Hematopoietic multipotent progenitor cell treated with erythropoietin and hydrocortisone succinate and interleukin-3 and kit ligand, for 4 days (in vitro differentiated cells): ENCODE results near the gene OSBPL3.
A peak's percentile ranks its signal among the peaks of the same experiment; 100 is the strongest.

Experiments used
- DNase-seq: peaks from one replicate; pipeline ENCODE4 v3.0.0-alpha.2; 2015

The OSBPL3 gene

GRCh38 chr7:24949884-24950283, 30.1 kb downstream of the OSBPL3 start:
- DNase-seq, result no peak

DNA sequence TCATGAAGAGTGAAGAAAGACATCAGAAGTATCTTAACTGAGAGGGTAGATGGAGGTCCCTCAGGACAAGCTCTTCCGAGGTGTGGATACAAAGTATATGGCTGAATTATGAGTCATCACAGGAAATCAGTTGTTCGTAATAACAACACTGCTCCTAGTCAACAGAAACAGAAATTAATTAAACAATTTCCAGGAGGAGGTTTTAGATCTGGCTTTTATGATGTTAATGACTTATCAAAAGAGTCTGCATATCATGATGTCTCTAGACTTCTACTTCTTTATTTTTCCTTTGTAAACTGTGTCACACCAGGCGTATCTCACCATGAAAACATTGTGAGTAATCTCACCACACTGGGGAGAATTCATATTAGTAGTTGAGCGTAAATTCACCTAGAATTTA, 31.2 kb downstream of the OSBPL3 start:
- DNase-seq, result no peak

DNA sequence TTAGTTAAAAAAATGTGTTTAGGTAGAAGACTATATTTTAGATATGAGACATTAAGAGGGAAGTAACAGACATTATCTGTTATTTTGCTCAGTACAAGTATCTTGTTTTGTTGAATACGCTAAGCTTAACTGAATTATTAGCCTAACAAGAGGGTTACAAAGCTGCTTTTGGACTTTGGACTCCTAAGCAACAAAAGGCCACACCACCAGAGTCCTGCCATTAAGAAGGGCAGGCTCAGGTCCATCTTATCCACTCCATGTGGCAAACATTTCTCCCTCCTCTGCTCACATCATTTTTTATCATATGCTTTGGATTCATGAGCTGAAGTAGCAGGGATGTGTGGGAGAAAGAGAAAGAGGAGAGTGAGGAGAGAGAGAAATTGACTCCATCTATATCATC, 33.5 kb downstream of the OSBPL3 start:
- DNase-seq, result no peak

- DNase-seq, result no peak
Measured at GRCh38 chr7:24945899-24946298, 34.1 kb downstream of the OSBPL3 start.

- no peak for DNase-seq
Measured at GRCh38 chr7:24943096-24943948, 36.7 kb downstream of the OSBPL3 start.

DNA sequence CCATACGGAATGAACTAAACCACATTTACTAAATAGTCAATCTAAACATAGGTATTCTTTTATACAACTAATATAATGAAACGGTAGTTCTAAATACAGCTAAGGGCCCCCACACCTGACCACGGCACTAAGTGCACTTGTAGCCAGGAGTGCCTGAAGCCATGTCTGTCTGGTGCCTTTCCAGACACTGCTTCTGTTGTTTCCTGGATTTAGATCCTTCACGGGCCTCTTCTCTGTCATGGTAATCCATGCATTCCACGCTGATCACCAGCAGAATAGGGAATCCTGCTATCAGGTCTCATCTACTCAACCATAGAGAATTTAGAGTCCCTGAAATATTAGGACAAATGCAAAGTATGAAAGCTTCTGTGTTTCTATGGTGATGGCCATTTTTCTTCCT, 37.8 kb downstream of the OSBPL3 start:
- no peak for DNase-seq

DNA sequence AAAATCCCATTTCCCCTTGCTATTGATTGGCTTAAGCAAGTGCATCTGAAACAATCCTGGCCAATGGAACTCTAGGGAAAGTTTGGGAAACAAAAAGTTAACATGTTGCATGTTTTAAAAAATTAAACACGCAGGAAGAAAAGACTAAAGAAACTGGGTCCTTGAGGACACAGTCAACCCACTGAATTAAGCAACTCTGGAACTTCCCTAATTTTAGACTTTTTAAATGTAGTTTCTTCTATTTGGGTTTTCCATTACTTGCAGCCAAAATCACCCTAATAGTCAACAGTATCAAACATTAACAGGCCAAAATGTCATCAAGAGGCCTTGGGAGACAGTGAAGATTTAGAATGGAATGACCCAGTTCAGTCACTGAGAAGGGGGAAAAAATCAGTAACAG, 40.6 kb downstream of the OSBPL3 start:
- peak; percentile 47 for DNase-seq

DNA sequence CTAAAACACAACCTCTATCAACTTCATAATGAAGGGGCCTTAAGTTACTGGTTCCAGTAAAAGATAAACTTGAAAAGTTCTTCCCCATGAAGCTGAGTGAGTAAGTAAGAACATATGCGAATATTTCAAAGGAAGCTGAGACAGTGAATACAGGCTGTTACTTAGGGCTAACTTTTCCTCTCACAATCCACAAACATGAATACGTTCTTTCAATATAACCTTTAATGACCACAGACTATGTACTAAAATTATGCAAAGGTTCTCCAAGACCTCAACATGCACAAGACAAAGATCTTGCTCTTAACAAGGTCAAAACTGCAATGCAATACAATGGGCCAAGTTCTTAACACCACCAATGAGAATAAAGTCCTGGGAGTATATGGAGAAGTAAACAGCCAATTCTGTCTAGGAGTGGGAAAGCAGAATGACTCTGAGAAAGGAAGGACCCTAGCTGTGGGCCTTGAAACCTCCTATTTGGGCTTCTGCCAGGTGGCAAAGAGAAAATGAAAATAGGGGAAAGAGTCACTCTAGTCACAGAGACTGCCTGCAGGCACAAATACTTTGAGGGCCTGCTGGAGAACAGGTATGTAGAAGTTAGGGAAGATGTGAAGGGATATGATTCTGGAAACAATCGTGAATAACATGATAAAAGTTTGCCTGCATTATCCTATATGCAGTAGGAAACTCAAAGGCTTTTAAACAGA, 43.7 kb downstream of the OSBPL3 start:
- peak; percentile 40 for DNase-seq

- no peak for DNase-seq
Measured at GRCh38 chr7:24933298-24933697, 46.7 kb downstream of the OSBPL3 start.

DNA sequence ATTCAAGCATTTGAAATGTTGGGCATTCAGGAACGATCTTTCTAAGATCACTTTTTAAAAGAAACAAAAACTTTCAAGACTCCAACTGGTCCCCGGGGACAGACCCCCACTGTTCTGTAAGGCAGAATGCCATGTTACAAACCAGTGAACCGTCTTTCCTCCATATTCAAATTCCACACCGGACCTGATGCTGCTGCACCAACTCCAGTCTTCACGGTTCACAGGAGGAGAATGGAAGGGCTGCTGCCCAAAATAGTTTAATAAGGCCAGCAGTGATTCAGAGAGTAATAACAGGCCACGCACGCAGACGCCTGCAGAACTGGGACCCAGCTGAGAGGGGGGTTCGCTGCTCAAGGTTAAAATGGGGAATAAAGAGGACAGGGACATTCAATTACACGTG, 47.2 kb downstream of the OSBPL3 start:
- DNase-seq, result no peak

- DNase-seq, result no peak
Measured at GRCh38 chr7:24932389-24932788, 47.6 kb downstream of the OSBPL3 start.

- DNase-seq, result no peak
Measured at GRCh38 chr7:24931844-24932243, 48.1 kb downstream of the OSBPL3 start.

DNA sequence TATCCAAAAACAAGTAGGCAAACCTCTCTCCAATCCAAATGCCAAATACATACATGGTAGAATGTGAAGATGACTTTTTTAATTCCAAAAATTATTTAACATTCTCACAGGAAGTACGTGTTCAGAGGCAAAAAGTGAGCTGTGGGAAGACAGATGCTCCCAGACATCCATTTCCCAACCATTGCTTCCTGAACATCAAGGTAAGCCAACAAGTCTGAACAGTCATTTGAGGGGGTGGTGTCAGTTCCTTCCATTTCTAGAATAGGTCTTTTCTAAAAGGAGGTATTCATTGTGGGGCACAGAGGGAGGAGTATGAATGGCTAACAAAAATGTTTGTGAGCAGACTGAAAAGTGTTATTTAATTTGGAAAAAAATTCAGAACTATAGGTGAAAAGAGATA, 49.1 kb downstream of the OSBPL3 start:
- DNase-seq, result no peak

DNA sequence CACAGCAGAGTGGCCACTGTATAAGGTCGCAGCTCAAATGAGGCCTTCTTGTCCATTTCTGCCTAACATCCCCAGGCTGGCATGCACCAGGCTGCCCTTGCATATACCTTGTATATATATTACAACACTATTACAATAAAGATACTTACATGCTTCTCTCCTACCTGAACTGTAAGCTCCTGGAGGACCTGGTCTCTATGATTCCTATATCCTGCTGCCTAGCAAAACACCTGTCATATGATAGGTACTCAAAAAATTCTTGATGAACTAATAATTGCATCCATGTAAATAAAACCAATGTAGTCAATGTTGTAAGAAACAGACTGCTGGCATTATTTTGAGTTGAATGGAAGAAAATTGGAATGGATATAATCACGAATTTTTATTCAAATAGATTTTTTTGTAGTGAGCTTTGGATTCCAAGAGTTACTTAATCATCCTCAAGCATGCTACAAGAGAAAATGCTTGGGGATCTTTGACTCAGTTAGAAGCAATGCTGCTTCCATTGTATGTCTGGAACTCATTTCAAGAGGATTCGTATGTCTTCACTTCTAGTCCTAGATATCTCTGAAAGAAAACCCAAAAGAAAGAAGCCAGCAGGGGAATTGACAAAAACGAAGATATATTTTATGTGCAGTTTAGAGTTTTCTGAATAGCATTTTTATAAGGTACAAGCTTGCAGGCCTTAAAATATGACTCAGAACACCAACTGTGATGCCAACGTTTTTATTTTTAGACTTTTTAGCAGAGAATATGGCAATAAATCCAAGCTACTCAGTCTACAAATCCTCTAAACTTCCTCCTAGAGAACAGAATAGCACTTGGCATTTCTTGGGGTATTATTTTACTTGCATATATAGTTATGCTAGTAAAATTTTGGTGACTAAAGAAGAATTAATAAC, 53.1 kb downstream of the OSBPL3 start:
- DNase-seq, result no peak

DNA sequence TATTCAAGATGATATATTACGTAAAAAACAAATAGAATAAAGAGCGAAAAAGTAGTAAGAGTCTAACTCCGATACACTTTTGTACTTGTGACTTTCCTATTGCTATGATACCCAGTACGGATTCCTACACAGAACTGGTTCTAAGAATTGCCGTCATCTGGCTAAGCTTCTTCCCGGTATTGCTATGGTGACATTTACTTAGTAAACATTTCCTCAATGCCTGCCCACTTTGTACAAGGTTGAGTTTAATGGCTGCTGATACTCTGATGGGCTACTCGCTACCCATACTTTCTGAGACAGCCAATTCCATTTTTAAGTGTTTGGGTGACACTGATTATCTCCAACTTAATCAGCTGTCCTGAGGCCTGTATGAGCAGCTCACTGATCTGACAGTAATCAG, 55.6 kb downstream of the OSBPL3 start:
- peak; percentile 61 for DNase-seq

- DNase-seq, result peak; percentile 59
Measured at GRCh38 chr7:24923172-24923865, 56.7 kb downstream of the OSBPL3 start.

DNA sequence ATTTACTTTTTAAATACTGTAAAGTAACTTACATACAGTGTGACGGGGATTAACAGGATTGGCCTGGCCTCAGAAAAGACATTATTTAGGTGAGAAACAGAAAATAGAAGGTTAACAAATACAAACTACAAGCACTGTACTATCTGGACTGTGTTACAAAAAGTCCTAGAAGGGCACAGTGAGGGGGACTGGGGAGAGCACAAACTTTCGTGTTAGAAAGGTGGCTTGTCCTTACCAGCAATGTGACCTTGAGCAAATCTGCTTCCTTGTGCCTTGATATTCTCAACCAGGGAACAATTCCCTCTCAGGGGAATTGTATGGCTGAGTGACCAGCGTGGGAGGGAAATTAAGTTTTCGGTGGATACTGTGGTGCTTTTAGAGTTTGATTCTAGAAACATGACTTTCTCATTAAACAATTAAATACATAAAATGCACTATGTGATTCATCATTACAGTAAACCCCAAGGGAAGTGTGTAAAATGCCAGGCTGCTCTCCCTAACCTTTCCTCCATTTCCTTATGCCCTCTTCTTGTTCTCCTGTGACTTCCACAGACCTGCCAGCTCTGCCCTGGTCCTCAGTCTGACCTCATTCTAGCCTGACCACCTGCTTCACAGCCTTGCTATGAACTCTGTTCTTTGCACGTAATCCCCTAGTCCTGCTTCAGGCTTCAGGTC, 57.7 kb downstream of the OSBPL3 start:
- DNase-seq, result no peak

GRCh38 chr7:24921362-24921679, 58.7 kb downstream of the OSBPL3 start:
- DNase-seq, result no peak

- peak; percentile 76 for DNase-seq
Measured at GRCh38 chr7:24920451-24921361, 59.3 kb downstream of the OSBPL3 start.

DNA sequence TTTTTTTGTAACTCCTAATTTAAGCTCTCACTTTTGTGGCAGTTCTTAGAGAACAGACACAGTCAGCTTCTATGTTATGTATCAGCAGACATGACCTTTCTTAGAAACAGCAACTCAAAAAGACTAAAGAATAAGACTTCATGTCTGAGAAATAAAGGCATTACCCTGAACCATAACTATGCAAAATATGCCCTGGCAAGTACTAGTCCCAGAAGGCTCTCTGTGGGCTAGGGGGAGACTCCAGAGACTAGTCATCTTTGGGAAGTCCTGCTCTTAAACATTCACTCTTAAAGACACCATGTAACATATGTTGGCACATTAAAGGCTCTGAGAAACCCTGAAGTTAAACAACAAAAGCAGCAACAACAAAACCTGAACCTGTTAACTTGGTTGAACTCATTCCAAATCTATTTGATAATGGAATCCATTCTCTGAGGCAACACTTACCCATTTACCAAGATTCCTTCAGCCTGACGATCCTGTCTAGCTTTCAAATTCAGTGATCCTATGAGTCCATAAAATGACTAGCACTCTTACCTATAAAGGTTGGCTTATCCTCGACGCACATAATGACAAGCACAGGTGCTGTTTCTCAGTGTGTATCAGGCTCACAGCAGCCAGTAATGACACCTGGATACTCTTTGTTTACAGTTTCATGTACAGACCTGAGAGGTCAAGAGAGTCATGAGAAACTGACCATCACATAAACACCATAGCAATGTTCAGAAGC, 62.3 kb downstream of the OSBPL3 start:
- DNase-seq, result no peak
